Measurements from ENCODE around the gene CYP4F11. TPM values are rescaled to one million over a fixed set of nuclear protein-coding genes. Genes with fewer than 3 reads are reported as not detected.

The CYP4F11 gene
- total RNA-seq, 6 experiments from 2014 or later = not detected

GRCh38 chr19:15945301-15945700 is 11.0 kb upstream of the CYP4F11 start:
- H3K36me3 Mint-ChIP-seq (ENCODE audit: low read depth) = peaks cover 7% of the 10 kb centered on the region
- peaks cover 30% of the 10 kb centered on the region for H3K9me3 Mint-ChIP-seq
- no peak for DNase-seq
- no peak for TF ChIP-seq CTCF (IDR thresholded peaks at IDR 0.05)
- H3K27me3 Mint-ChIP-seq (ENCODE audit: insufficient read depth) = peaks cover 1% of the 10 kb centered on the region
- no peaks in the 10 kb centered on the region for H3K4me1 Mint-ChIP-seq (ENCODE audit: low read depth)
- no peak overlapping the region for H3K4me3 Mint-ChIP-seq
- H3K27ac Mint-ChIP-seq = no peak overlapping the region

GRCh38 chr19:15944401-15944800 is 10.1 kb upstream of the CYP4F11 start:
- Mint-ChIP-seq H3K9me3 (peaks cover 24% of the 10 kb centered on the region), H3K4me3 (no peak overlapping the region)

GRCh38 chr19:15937771-15938170 is 3.4 kb upstream of the CYP4F11 start:
- no peak overlapping the region for H3K27ac Mint-ChIP-seq
- H3K4me1 Mint-ChIP-seq (ENCODE audit: low read depth) = no peaks in the 10 kb centered on the region
- peaks cover 3% of the 10 kb centered on the region for H3K27me3 Mint-ChIP-seq (ENCODE audit: insufficient read depth)
- no peak overlapping the region for H3K4me3 Mint-ChIP-seq
- H3K9me3 Mint-ChIP-seq = peaks cover 10% of the 10 kb centered on the region; the same call in 1 of the 2 replicates
- DNase-seq = no peak
- no peaks in the 10 kb centered on the region for H3K36me3 Mint-ChIP-seq (ENCODE audit: low read depth)
- no peak for TF ChIP-seq CTCF (IDR thresholded peaks at IDR 0.05)

More at GRCh38 chr19:15944401-15944800, 10.1 kb upstream of the CYP4F11 start:
- H3K27me3 Mint-ChIP-seq (ENCODE audit: insufficient read depth) = peaks cover 4% of the 10 kb centered on the region
- H3K36me3 Mint-ChIP-seq (ENCODE audit: low read depth) = peaks cover 5% of the 10 kb centered on the region
- no peak for TF ChIP-seq CTCF (IDR thresholded peaks at IDR 0.05)
- no peak for DNase-seq
- H3K4me1 Mint-ChIP-seq (ENCODE audit: low read depth) = no peaks in the 10 kb centered on the region
- H3K27ac Mint-ChIP-seq = no peak overlapping the region

GRCh38 chr19:15936950-15937349 is 2.6 kb upstream of the CYP4F11 start:
- Mint-ChIP-seq H3K4me3 (no peak overlapping the region), H3K27ac (no peak overlapping the region), H3K36me3 (ENCODE audit: low read depth) (no peaks in the 10 kb centered on the region), H3K4me1 (ENCODE audit: low read depth) (no peaks in the 10 kb centered on the region), H3K9me3 (peaks cover 10% of the 10 kb centered on the region; the same call in 1 of the 2 replicates), H3K27me3 (ENCODE audit: insufficient read depth) (peaks cover 3% of the 10 kb centered on the region)
- TF ChIP-seq CTCF (IDR thresholded peaks at IDR 0.05) = no peak
- DNase-seq = no peak

- H3K27me3 Mint-ChIP-seq (ENCODE audit: insufficient read depth) = peaks cover 3% of the 10 kb centered on the region
- H3K9me3 Mint-ChIP-seq = peaks cover 14% of the 10 kb centered on the region
These were observed 1.8 kb upstream of the CYP4F11 start for GRCh38 chr19:15936173-15936572.

More at GRCh38 chr19:15936173-15936572, 1.8 kb upstream of the CYP4F11 start:
- no peak for TF ChIP-seq CTCF (IDR thresholded peaks at IDR 0.05)
- H3K4me3 Mint-ChIP-seq = no peak overlapping the region
- H3K4me1 Mint-ChIP-seq (ENCODE audit: low read depth) = no peaks in the 10 kb centered on the region
- H3K36me3 Mint-ChIP-seq (ENCODE audit: low read depth) = no peaks in the 10 kb centered on the region
- no peak for DNase-seq
- H3K27ac Mint-ChIP-seq = no peak overlapping the region

Data from HFFc6 (cell line).